Right lobe of liver (tissue), 4 donors: ENCODE results near the gene FIZ1.

Source experiments
- POLR2A ChIP-seq: fragments of 450-650 bp; IDR thresholded peaks from one replicate; pipeline ENCODE4 v1.6.1; 2017; ENCODE audit warnings: antibody characterized with exemption, mild to moderate bottlenecking
- TF ChIP-seq, protein P1 (sequence below), 4 donors: fragments of 200-600 bp in 3 of 4; fragments of 450-650 bp in 1 of 4; IDR thresholded peaks; one replicate each; pipeline versions ENCODE4 v1.5.1 to v1.8.0; 2016 to 2022; ENCODE audit warnings: antibody characterized with exemption in 4 of 4, mild to moderate bottlenecking in 2 of 4
- donor health status: DM: no; HTN: no; CAD: no.
- donor health status: DM: no; HTN: no; CAD: no.
- donor health status: DM: no; HTN: yes; CAD: no.

DNA sequence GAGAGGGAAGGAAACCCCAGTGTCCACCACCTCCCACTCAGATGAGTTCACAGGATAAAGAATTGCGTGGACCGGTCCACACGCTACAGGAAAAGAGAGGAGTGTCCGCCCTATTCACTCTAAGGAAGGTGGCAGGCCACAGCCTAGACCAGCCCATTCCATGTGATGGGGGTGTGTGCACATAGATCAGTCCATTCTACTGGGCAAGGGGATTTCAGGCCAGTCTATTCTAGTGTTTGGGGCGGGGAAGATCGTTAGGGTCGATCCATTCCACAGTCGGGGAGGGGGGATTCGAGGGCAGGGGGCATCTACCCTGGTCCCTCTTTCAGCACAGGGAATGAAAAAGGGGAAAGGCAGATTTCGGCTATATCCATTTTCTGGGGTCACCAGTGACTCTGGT, 7.8 kb downstream of the FIZ1 start:
- TF ChIP-seq, protein P1, sequence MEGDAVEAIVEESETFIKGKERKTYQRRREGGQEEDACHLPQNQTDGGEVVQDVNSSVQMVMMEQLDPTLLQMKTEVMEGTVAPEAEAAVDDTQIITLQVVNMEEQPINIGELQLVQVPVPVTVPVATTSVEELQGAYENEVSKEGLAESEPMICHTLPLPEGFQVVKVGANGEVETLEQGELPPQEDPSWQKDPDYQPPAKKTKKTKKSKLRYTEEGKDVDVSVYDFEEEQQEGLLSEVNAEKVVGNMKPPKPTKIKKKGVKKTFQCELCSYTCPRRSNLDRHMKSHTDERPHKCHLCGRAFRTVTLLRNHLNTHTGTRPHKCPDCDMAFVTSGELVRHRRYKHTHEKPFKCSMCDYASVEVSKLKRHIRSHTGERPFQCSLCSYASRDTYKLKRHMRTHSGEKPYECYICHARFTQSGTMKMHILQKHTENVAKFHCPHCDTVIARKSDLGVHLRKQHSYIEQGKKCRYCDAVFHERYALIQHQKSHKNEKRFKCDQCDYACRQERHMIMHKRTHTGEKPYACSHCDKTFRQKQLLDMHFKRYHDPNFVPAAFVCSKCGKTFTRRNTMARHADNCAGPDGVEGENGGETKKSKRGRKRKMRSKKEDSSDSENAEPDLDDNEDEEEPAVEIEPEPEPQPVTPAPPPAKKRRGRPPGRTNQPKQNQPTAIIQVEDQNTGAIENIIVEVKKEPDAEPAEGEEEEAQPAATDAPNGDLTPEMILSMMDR (IDR thresholded peaks at IDR 0.05), result no peak
- no peak for TF ChIP-seq POLR2A
